Kidney (tissue), 14 donors: ENCODE results near the gene DYNLT5. TPM values are rescaled to one million over a fixed set of nuclear protein-coding genes. Genes with fewer than 3 reads are reported as not detected.

ENCODE experiments used
- DNase-seq, 5 donors: peaks; one replicate each; pipeline ENCODE4 v3.0.0-alpha.2; 2013 to 2020
- FAIRE-seq: peaks from 2 replicates; lab custom pipeline; 2012; peaks lifted over from hg19 to GRCh38; lab: Jason Lieb, UNC
- H3K27ac ChIP-seq, 2 donors: one replicate each; pipeline ENCODE4 v1.7.0; 2013; ENCODE audit warnings: low read depth in 2 of 2, low read length in 2 of 2, inconsistent platforms in 1 of 2
- H3K27me3 ChIP-seq: one replicate; pipeline ENCODE4 v1.7.1; 2013; ENCODE audit warnings: low read length, inconsistent platforms; ENCODE audit not compliant: control insufficient read depth, insufficient read depth
- H3K36me3 ChIP-seq, 3 donors: one replicate each; pipeline versions ENCODE4 v1.7.0 to v1.7.1; 2013; ENCODE audit warnings: low read length in 3 of 3, control low read depth in 1 of 3, inconsistent platforms in 1 of 3; ENCODE audit not compliant: insufficient read depth in 3 of 3, control insufficient read depth in 2 of 3
- H3K4me1 ChIP-seq, 3 donors: one replicate each; pipeline versions ENCODE4 v1.7.0 to v1.7.1; 2013; ENCODE audit warnings: low read length in 3 of 3, inconsistent platforms in 1 of 3, low read depth in 1 of 3; ENCODE audit not compliant: control insufficient read depth in 2 of 3, insufficient read depth in 2 of 3
- H3K4me3 ChIP-seq, 3 donors: one replicate each; pipeline versions ENCODE4 v1.7.0 to v1.8.1; 2013; ENCODE audit warnings: low read length in 3 of 3, control low read depth in 1 of 3, inconsistent platforms in 1 of 3
- H3K9ac ChIP-seq, 3 donors: one replicate each; pipeline versions ENCODE4 v1.7.0 to v1.7.1; 2013; ENCODE audit warnings: low read length in 3 of 3, control low read depth in 1 of 3, inconsistent platforms in 1 of 3
- H3K9me3 ChIP-seq, 3 donors: one replicate each; pipeline versions ENCODE4 v1.7.0 to v1.7.1; 2013; ENCODE audit warnings: low read length in 3 of 3, control low read depth in 1 of 3, inconsistent platforms in 1 of 3; ENCODE audit not compliant: control insufficient read depth in 2 of 3, insufficient read depth in 1 of 3
- CTCF ChIP-seq: IDR thresholded peaks from 3 replicates; pipeline ENCODE4 v1.5.1; 2012; ENCODE audit warnings: mild to moderate bottlenecking, moderate library complexity, borderline replicate concordance; ENCODE audit not compliant: insufficient read depth; ENCODE audit errors: extremely low read depth
- intact Hi-C: fragments of 100-400 bp; cut with DNase I; formaldehyde crosslinking; loops from one replicate; pipeline ENCODE4 v1.11.1; 2022
- polyA plus RNA-seq: library from polyadenylated mRNA; stranded (reverse); fragments of 350-450 nt; fragmentation: Illumina TruSeq; extraction: RNeasy Lipid Tissue Mini Kit (QIAGEN cat#74804); gene quantifications from one replicate; pipeline ENCODE4 v1.2.3, GENCODE V29; 2014; ENCODE audit warnings: low read depth, low replicate concordance; ENCODE audit not compliant: insufficient read depth
- total RNA-seq: library from RNA; stranded (reverse); fragmentation: NEBNext Ultra II Directional; extraction: Animal tissue kit (Norgen Biotek cat#: 25700); gene quantifications from one replicate; pipeline ENCODE4 v1.2.1, GENCODE V29; 2021
- donor health status: control.
- donor health status: control.
- donor health status: control.
- donor health status: control.
- donor health status: control.
- donor health status: DM: yes; HTN: yes; CAD: no.
- donor health status: Normal renal cell carcinoma (clear cell type).

Gene DYNLT5
- total and polyA plus RNA-seq, 2 donors from 2014 or later = 0.41 to 1.4 TPM

- H3K9ac ChIP-seq = no peak overlapping the region
- DNase-seq (peak in 1 of 5 donors; percentile 13), FAIRE-seq (no peak)
- H3K9me3 ChIP-seq = no peaks in the 10 kb centered on the region
- no peaks in the 10 kb centered on the region for H3K27me3 ChIP-seq
- intact Hi-C loops = no loop called here
- no peaks in the 10 kb centered on the region for H3K36me3 ChIP-seq
- no peak overlapping the region for H3K27ac ChIP-seq
- TF ChIP-seq CTCF = no peak
- no peak overlapping the region for H3K4me3 ChIP-seq
- no peaks in the 10 kb centered on the region for H3K4me1 ChIP-seq
Measured at GRCh38 chr1:66711420-66711819, 40.8 kb upstream of the DYNLT5 start.

DNA sequence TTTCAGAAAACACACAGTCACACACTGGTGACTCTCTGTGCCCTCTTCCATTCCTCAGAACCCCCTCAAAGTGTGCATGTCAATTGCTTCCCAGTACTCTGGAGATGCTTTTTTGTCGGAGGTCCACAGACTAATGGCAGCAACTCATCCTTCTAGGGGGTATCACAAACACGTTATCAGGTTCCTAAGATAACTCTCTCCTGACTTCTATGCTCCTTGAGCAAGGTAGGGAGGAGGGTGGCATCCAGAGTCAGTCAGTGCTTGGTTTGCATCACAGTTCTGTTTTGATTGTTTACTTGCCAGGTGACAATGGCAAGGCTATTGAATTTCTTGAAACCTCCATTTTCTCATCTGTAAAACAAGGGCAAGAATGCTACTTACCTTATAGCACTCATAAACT is 39.4 kb upstream of the DYNLT5 start:
- H3K36me3 ChIP-seq = no peaks in the 10 kb centered on the region
- H3K27me3 ChIP-seq = no peaks in the 10 kb centered on the region
- H3K4me3 ChIP-seq = no peak overlapping the region
- H3K9ac ChIP-seq = no peak overlapping the region
- intact Hi-C loops = no loop called here
- DNase-seq (peak in 2 of 5 donors; percentile 27 to 65), FAIRE-seq (no peak)
- no peak for TF ChIP-seq CTCF
- H3K9me3 ChIP-seq = no peaks in the 10 kb centered on the region
- H3K27ac ChIP-seq = no peak overlapping the region
- no peaks in the 10 kb centered on the region for H3K4me1 ChIP-seq

- Histone ChIP-seq H3K4me3 (no peak overlapping the region), H3K9ac (no peak overlapping the region), H3K4me1 (peaks cover 0 to 4% (median 3%) of the 10 kb centered on the region in 3 donors), H3K27ac (no peak overlapping the region), H3K27me3 (no peaks in the 10 kb centered on the region), H3K36me3 (no peaks in the 10 kb centered on the region), H3K9me3 (no peaks in the 10 kb centered on the region)
- intact Hi-C loops = no loop called here
- no peak for FAIRE-seq
- no peak for DNase-seq
- no peak for TF ChIP-seq CTCF
Measured at GRCh38 chr1:66723985-66724384, 28.3 kb upstream of the DYNLT5 start.
